Measurements from ENCODE around the gene RAB8A.

Gene RAB8A

DNA sequence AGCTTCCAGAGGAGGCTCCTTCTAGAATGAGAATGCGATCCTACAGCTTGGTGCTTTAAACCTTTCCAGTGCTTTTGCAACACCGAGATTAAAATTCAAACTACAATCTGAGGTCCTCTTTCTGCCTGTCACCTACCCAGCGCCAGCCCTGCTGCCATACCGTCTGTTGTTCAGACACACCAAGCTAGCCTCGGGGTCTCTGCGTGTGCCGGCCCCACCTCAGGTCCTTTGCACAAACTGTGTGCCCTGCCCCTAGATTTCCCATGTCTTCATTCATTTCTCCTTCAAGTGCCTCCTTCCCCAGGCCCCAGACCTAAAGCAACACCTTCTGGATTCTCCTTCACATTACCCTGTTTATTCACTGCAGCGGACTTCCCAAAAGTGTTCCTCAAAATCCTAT lies 42.9 kb downstream of the RAB8A start:
- no peak overlapping the region for H2BK120ac ChIP-seq (ENCODE audit: low read depth, low read length)
- no peaks in the 10 kb centered on the region for H3K36me3 ChIP-seq (ENCODE audit: control insufficient read depth in 1 of 2, insufficient read depth in 2 of 2, low read depth in 1 of 2, low read length in 2 of 2)
- 83% methylated on average over 8 of the region's 8 CpGs for WGBS

DNA sequence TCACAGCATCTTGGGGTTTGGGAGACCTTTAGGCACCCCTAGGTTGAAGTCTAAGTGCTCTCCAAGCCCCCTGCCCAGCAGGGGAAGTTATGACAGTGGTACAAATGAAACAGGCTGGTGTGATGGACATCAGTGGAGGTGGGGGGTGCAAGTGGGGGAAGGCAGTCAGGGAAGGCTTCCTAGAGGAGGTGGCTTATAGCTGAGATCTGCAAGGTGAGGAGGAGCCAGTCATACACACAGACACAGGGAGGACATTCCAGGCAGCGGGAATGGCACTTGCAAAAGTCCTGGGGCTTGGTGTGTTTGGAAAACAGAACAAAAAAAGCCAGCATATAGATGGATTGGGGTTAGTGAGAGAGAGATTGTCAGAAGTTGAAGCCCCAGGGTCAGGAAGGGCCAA lies 43.4 kb downstream of the RAB8A start:
- no peak overlapping the region for H2BK15ac ChIP-seq (ENCODE audit: low read depth, poor library complexity, severe bottlenecking)
- no peaks in the 10 kb centered on the region for H3K4me1 ChIP-seq (ENCODE audit: control insufficient read depth, insufficient read depth, low read depth, low read length)
- no peak overlapping the region for H2BK120ac ChIP-seq (ENCODE audit: low read depth, low read length)
- WGBS = 80% methylated on average over 1 of the region's 1 CpG
- no peaks in the 10 kb centered on the region for H3K79me1 ChIP-seq (replicated peaks; ENCODE audit: low read length, poor library complexity, severe bottlenecking)
- H2AFZ ChIP-seq (ENCODE audit: low read depth, low read length) = no peak overlapping the region
- H3K9me3 ChIP-seq (ENCODE audit: control insufficient read depth, low read length) = no peaks in the 10 kb centered on the region
- no peak overlapping the region for H3K4me3 ChIP-seq (ENCODE audit: insufficient read depth in 1 of 2, low read depth in 1 of 2, low read length in 2 of 2)
- no peak overlapping the region for H2BK12ac ChIP-seq (ENCODE audit: low read length in 2 of 2)
- DNase-seq = no peak
- no peak overlapping the region for H4K8ac ChIP-seq (ENCODE audit: low read length)
- no peak overlapping the region for H2AK5ac ChIP-seq (ENCODE audit: low read length, severe bottlenecking)
- H4K91ac ChIP-seq (ENCODE audit: low read length) = no peak overlapping the region
- H3K14ac ChIP-seq (ENCODE audit: low read length in 2 of 2) = no peak overlapping the region
- H3K9ac ChIP-seq (ENCODE audit: low read length) = no peak overlapping the region
- no peak overlapping the region for H3K4me2 ChIP-seq (ENCODE audit: low read length, poor library complexity, severe bottlenecking)
- peaks cover 5 to 11% of the 10 kb centered on the region in 2 experiments for H3K27me3 ChIP-seq (ENCODE audit: control insufficient read depth in 1 of 2, insufficient read depth in 1 of 2, low read length in 2 of 2)
- H3K18ac ChIP-seq (ENCODE audit: low read depth in 1 of 2, low read length in 2 of 2) = no peak overlapping the region
- no peak overlapping the region for H3K27ac ChIP-seq (ENCODE audit: low read length, poor library complexity, severe bottlenecking)
- H3K36me3 ChIP-seq (ENCODE audit: control insufficient read depth in 1 of 2, insufficient read depth in 2 of 2, low read depth in 1 of 2, low read length in 2 of 2) = no peaks in the 10 kb centered on the region
- no peak overlapping the region for H3K4ac ChIP-seq (ENCODE audit: low read depth in 1 of 2, low read length in 2 of 2)
- no peak overlapping the region for H3K23ac ChIP-seq (ENCODE audit: low read length in 2 of 2)
- H2BK5ac ChIP-seq (ENCODE audit: low read depth, low read length, poor library complexity, severe bottlenecking) = no peak overlapping the region

More for the DNA sequence above, 42.9 kb downstream of the RAB8A start:
- H3K27me3 ChIP-seq (ENCODE audit: control insufficient read depth in 1 of 2, insufficient read depth in 1 of 2, low read length in 2 of 2) = peaks cover 5 to 11% of the 10 kb centered on the region in 2 experiments
- no peak overlapping the region for H2BK12ac ChIP-seq (ENCODE audit: low read length in 2 of 2)
- no peaks in the 10 kb centered on the region for H3K9me3 ChIP-seq (ENCODE audit: control insufficient read depth, low read length)
- no peak overlapping the region for H2AFZ ChIP-seq (ENCODE audit: low read depth, low read length)
- H2BK15ac ChIP-seq (ENCODE audit: low read depth, poor library complexity, severe bottlenecking) = no peak overlapping the region
- no peak overlapping the region for H2AK5ac ChIP-seq (ENCODE audit: low read length, severe bottlenecking)
- no peak for DNase-seq
- H4K8ac ChIP-seq (ENCODE audit: low read length) = no peak overlapping the region
- H3K4ac ChIP-seq (ENCODE audit: low read depth in 1 of 2, low read length in 2 of 2) = no peak overlapping the region
- no peak overlapping the region for H2BK5ac ChIP-seq (ENCODE audit: low read depth, low read length, poor library complexity, severe bottlenecking)
- H3K4me1 ChIP-seq (ENCODE audit: control insufficient read depth, insufficient read depth, low read depth, low read length) = no peaks in the 10 kb centered on the region
- H3K4me3 ChIP-seq (ENCODE audit: insufficient read depth in 1 of 2, low read depth in 1 of 2, low read length in 2 of 2) = no peak overlapping the region
- H3K9ac ChIP-seq (ENCODE audit: low read length) = no peak overlapping the region
- H3K79me1 ChIP-seq (replicated peaks; ENCODE audit: low read length, poor library complexity, severe bottlenecking) = no peaks in the 10 kb centered on the region
- no peak overlapping the region for H3K18ac ChIP-seq (ENCODE audit: low read depth in 1 of 2, low read length in 2 of 2)
- H4K91ac ChIP-seq (ENCODE audit: low read length) = no peak overlapping the region
- no peak overlapping the region for H3K23ac ChIP-seq (ENCODE audit: low read length in 2 of 2)
- H3K27ac ChIP-seq (ENCODE audit: low read length, poor library complexity, severe bottlenecking) = no peak overlapping the region
- no peak overlapping the region for H3K14ac ChIP-seq (ENCODE audit: low read length in 2 of 2)
- no peak overlapping the region for H3K4me2 ChIP-seq (ENCODE audit: low read length, poor library complexity, severe bottlenecking)

DNA sequence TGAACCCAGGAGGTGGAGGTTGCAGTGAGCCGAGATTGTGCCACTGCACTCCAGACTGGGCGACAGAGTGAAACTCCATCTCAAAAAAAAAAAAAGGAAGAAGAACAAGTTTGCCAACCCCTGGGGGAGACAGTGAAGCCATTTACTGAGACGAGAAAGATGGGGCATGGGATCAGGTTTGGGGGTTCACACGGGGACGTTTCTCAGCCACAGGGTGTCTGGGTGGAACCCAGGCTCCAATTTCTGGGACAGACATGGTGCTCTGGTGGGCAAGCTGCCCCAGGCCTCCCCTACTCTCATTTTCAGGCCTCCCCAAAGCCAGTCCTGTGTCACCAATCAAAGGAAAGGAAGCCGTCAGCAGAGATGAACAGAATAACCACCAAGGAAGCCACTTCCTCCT lies 45.2 kb downstream of the RAB8A start:
- Histone ChIP-seq H3K27me3 (ENCODE audit: control insufficient read depth in 1 of 2, insufficient read depth in 1 of 2, low read length in 2 of 2) (peaks cover 5 to 11% of the 10 kb centered on the region in 2 experiments), H3K36me3 (ENCODE audit: control insufficient read depth in 1 of 2, insufficient read depth in 2 of 2, low read depth in 1 of 2, low read length in 2 of 2) (no peaks in the 10 kb centered on the region), H3K14ac (ENCODE audit: low read length in 2 of 2) (no peak overlapping the region), H3K79me1 (replicated peaks; ENCODE audit: low read length, poor library complexity, severe bottlenecking) (no peaks in the 10 kb centered on the region), H3K4ac (ENCODE audit: low read depth in 1 of 2, low read length in 2 of 2) (no peak overlapping the region), H2AK5ac (ENCODE audit: low read length, severe bottlenecking) (no peak overlapping the region), H3K4me3 (ENCODE audit: insufficient read depth in 1 of 2, low read depth in 1 of 2, low read length in 2 of 2) (no peak overlapping the region), H2BK15ac (ENCODE audit: low read depth, poor library complexity, severe bottlenecking) (no peak overlapping the region), H2BK5ac (ENCODE audit: low read depth, low read length, poor library complexity, severe bottlenecking) (no peak overlapping the region), H4K8ac (ENCODE audit: low read length) (no peak overlapping the region), H3K27ac (ENCODE audit: low read length, poor library complexity, severe bottlenecking) (no peak overlapping the region), H4K91ac (ENCODE audit: low read length) (no peak overlapping the region), H2BK120ac (ENCODE audit: low read depth, low read length) (no peak overlapping the region), H3K4me2 (ENCODE audit: low read length, poor library complexity, severe bottlenecking) (no peak overlapping the region), H3K9ac (ENCODE audit: low read length) (no peak overlapping the region), H3K4me1 (ENCODE audit: control insufficient read depth, insufficient read depth, low read depth, low read length) (peaks cover 11% of the 10 kb centered on the region), H3K23ac (ENCODE audit: low read length in 2 of 2) (no peak overlapping the region), H3K18ac (ENCODE audit: low read depth in 1 of 2, low read length in 2 of 2) (no peak overlapping the region), H2AFZ (ENCODE audit: low read depth, low read length) (no peak overlapping the region), H2BK12ac (ENCODE audit: low read length in 2 of 2) (no peak overlapping the region), H3K9me3 (ENCODE audit: control insufficient read depth, low read length) (no peaks in the 10 kb centered on the region)
- WGBS = 90% methylated on average over 6 of the region's 6 CpGs
- DNase-seq = no peak

DNA sequence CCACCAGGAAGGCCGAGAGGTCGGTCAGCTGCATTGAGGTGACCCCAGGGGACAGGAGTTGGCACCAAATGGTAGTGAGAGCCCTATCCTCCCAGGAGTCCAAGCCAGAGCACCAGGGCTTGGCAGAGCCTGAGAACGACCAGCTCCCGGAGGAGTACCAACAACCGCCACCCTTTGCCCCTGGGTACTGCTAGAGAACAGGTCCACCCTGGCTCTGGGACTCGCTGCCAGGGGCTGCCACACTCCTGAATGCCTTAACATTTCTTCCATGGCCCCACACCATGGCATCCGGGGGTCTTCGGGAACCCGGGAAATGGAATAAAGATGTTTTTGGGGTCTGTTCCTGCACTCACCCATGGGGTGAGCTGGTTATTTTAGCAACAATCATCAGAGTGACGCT lies 45.9 kb downstream of the RAB8A start:
- H3K14ac ChIP-seq (ENCODE audit: low read length in 2 of 2) = no peak overlapping the region
- no peak overlapping the region for H3K18ac ChIP-seq (ENCODE audit: low read depth in 1 of 2, low read length in 2 of 2)
- no peak overlapping the region for H2BK12ac ChIP-seq (ENCODE audit: low read length in 2 of 2)
- no peak overlapping the region for H3K4ac ChIP-seq (ENCODE audit: low read depth in 1 of 2, low read length in 2 of 2)
- H3K27me3 ChIP-seq (ENCODE audit: control insufficient read depth in 1 of 2, insufficient read depth in 1 of 2, low read length in 2 of 2) = peaks cover 5 to 11% of the 10 kb centered on the region in 2 experiments
- no peak overlapping the region for H2AFZ ChIP-seq (ENCODE audit: low read depth, low read length)
- no peak overlapping the region for H2AK5ac ChIP-seq (ENCODE audit: low read length, severe bottlenecking)
- no peak overlapping the region for H4K91ac ChIP-seq (ENCODE audit: low read length)
- H3K79me1 ChIP-seq (replicated peaks; ENCODE audit: low read length, poor library complexity, severe bottlenecking) = no peaks in the 10 kb centered on the region
- no peak for DNase-seq
- no peaks in the 10 kb centered on the region for H3K9me3 ChIP-seq (ENCODE audit: control insufficient read depth, low read length)
- no peak overlapping the region for H2BK15ac ChIP-seq (ENCODE audit: low read depth, poor library complexity, severe bottlenecking)
- peaks cover 11% of the 10 kb centered on the region for H3K4me1 ChIP-seq (ENCODE audit: control insufficient read depth, insufficient read depth, low read depth, low read length)
- no peak overlapping the region for H3K4me2 ChIP-seq (ENCODE audit: low read length, poor library complexity, severe bottlenecking)
- H3K23ac ChIP-seq (ENCODE audit: low read length in 2 of 2) = no peak overlapping the region
- no peak overlapping the region for H2BK120ac ChIP-seq (ENCODE audit: low read depth, low read length)
- no peaks in the 10 kb centered on the region for H3K36me3 ChIP-seq (ENCODE audit: control insufficient read depth in 1 of 2, insufficient read depth in 2 of 2, low read depth in 1 of 2, low read length in 2 of 2)
- H2BK5ac ChIP-seq (ENCODE audit: low read depth, low read length, poor library complexity, severe bottlenecking) = no peak overlapping the region
- no peak overlapping the region for H3K9ac ChIP-seq (ENCODE audit: low read length)
- no peak overlapping the region for H3K4me3 ChIP-seq (ENCODE audit: insufficient read depth in 1 of 2, low read depth in 1 of 2, low read length in 2 of 2)
- H4K8ac ChIP-seq (ENCODE audit: low read length) = no peak overlapping the region
- H3K27ac ChIP-seq (ENCODE audit: low read length, poor library complexity, severe bottlenecking) = no peak overlapping the region
- 92% methylated on average over 10 of the region's 10 CpGs for WGBS

Measured in mesenchymal stem cell (in vitro differentiated cells and primary cell).